Activated T-cell treated with anti-CD3 and anti-CD28 coated beads for 4 hours (primary cell): ENCODE measurements around the gene PPP2R2D.
"Not testable (repeated sequence)": the region's sequence is repeated elsewhere in the genome, so short reads cannot be mapped to it uniquely, and the experiment has no call there.

Source experiments
- DNase-seq: peaks from one replicate; pipeline ENCODE4 v3.0.0-alpha.2; 2020

PPP2R2D gene

GRCh38 chr10:131909014-131909808 lies 8.4 kb downstream of the PPP2R2D start:
- no peak for DNase-seq

GRCh38 chr10:131909929-131910328 lies 9.1 kb downstream of the PPP2R2D start:
- DNase-seq: no peak

DNA sequence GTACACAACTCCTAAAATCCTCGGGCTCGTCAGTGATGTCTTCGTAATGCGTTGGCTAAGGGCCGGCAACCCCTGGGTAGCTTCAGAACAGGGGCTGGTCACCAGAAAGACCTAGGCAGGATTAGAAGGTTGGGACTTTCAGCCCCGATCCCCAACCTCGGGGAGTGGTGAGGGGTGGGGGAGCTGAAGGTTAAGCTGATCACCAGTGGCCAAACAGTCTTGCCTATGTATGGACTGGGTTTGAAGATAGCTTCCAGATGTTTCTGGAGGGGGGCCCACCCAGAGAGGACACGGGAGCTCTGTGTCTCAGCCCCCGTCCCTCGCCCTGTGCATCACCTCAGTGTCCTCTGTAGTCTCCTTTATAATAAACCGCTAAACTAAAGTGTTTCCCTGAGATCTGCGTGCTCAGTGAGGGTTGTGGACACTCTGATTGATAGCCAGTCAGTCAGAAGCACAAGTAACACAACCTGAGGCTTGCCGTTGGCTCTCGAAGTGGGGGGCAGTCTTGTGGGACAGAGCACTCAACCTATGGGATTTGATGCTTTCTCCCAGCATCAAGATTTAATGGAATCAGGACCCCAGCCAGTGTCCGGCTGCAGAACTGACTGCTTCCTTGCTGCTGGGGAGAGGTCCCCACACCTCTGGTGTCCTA lies 10.0 kb downstream of the PPP2R2D start:
- no peak for DNase-seq

GRCh38 chr10:131911451-131911850 lies 10.6 kb downstream of the PPP2R2D start:
- DNase-seq: no peak

- DNase-seq: no peak
These were observed 11.8 kb downstream of the PPP2R2D start for GRCh38 chr10:131912620-131913019.

DNA sequence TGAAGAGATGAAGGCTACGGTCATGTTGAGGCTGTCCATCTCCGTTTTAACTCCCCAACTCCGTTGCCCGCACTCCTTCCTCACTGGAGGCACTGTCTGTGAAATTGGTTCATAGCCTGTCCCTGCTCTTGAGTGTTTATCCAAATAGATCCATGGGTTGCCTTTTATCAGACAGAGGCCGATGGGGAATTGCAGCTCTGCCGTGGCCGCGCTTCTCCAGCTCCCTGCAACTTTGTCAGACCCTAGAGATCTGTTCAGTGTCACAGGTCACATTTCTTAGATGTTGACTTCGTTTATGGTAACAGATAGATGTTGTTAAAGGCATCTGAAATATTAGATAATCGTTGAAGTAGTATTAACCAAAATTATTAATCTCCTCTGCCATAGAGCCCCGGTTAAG lies 14.7 kb downstream of the PPP2R2D start:
- no peak for DNase-seq

GRCh38 chr10:131915990-131916766 lies 15.4 kb downstream of the PPP2R2D start:
- no peak for DNase-seq

DNA sequence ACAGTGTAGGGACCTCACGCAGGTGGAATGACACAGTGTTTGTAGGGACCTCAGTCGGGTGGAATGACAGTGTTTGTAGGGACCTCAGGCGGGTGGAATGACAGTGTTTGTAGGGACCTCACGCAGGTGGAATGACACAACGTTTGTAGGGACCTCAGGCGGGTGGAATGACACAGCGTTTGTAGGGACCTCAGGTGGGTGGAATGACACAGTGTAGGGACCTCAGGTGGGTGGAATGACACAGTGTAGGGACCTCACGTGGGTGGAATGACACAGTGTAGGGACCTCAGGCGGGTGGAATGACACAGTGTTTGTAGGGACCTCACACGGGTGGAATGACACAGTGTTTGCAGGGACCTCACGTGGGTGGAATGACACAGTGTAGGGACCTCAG lies 16.0 kb downstream of the PPP2R2D start:
- not testable (repeated sequence) for DNase-seq

DNA sequence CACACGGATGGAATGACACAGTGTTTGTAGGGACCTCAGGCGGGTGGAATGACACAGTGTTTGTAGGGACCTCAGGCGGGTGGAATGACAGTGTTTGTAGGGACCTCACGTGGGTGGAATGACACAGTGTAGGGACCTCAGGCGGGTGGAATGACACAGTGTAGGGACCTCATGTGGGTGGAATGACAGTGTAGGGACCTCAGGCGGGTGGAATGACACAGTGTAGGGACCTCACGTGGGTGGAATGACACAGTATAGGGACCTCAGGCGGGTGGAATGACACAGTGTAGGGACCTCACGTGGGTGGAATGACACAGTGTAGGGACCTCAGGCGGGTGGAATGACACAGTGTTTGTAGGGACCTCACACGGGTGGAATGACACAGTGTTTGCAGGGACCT lies 16.7 kb downstream of the PPP2R2D start:
- DNase-seq: not testable (repeated sequence)

DNA sequence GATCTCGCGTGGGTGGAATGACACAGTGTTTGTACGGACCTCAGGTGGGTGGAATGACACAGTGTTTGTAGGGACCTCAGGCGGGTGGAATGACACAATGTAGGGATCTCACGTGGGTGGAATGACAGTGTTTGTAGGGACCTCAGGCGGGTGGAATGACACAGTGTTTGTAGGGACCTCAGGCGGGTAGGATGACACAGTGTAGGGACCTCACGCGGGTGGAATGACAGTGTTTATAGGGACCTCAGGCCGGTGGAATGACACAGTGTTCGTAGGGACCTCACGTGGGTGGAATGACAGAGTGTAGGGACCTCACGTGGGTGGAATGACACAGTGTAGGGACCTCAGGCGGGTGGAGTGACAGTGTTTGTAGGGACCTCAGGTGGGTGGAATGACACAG lies 18.7 kb downstream of the PPP2R2D start:
- DNase-seq: not testable (repeated sequence)

DNA sequence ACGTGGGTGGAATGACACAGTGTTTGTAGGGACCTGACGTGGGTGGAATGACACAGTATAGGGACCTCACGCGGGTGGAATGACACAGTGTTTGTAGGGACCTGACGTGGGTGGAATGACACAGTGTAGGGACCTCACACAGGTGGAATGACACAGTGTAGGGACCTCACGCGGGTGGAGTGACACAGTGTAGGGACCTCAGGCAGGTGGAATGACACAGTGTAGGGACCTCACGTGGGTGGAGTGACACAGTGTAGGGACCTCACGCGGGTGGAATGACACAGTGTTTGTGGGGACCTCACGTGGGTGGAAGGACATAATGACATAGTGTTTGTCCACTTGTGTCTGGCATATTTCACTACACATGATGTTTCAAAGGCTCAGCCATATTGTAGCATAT lies 19.3 kb downstream of the PPP2R2D start:
- peak; percentile 28 for DNase-seq

DNA sequence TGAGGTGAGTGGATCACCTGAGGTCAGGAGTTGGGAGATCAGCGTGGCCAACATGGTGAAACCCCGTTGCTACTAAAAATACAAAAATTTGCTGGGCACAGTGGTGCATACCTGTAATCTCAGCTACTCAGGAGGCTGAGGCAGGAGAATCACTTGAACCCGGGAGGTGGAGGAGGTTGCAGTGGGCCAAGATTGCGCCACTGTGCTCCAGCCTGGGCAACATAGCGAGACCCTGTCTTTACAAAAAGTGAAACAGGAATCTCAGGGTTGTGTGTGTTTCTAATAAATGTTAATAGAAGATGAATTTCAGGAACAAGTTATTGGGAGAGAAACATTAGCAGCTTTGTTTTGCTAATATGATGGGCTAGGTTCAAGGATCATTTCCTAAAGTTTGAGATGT lies 19.9 kb downstream of the PPP2R2D start:
- DNase-seq: no peak

DNA sequence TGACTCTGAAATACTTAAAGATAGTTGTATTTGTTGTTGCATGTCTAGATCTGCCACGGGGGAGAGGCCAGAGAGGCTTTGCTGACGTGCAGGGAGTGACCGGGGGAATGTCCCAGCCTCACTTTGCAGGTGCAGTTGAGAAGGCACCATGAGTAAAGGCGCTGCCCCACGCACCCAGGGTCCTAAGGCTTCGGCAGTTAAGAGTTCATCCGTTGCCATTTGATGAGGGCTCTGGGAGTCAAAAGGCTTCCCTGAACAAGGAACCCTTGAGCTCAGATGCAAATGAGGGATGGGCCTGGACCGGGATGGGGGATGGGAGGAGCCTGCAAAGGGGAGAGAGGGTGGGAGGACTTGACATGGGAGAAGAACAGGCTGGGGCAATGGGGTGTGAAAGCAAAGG lies 20.4 kb downstream of the PPP2R2D start:
- no peak for DNase-seq

- no peak for DNase-seq
These were observed 22.4 kb downstream of the PPP2R2D start for GRCh38 chr10:131923038-131923756.

DNA sequence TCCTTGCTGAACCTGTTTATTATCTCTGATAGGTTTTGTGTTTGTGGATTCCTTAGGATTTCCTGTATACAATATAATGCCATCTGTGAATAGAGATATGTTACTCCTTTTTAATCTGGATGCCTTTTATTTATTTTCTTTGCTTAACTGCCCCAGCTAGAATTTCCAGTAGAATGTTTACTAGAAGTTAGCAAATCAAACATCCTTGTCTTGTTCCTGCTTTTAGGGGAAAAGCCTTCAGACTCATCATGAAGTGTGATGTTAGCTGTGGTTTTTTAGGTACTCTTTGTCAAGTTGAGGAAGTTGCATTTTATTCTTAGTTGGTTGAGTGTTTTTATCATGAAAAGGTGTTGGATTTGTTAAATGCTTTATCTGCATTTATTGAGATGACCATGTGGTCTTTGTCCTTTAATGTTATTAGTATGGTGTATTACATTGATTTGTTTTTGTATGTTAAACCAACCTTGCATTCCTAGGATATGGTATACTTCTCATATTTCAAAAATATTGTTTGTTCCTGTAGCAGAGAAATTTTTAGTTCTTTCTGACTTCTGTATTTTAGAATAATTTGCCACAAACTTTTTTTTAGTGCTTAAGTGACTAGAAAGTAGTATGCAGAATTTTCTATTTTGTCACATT lies 24.3 kb downstream of the PPP2R2D start:
- DNase-seq: no peak

GRCh38 chr10:131925716-131926115 lies 24.9 kb downstream of the PPP2R2D start:
- no peak for DNase-seq

DNA sequence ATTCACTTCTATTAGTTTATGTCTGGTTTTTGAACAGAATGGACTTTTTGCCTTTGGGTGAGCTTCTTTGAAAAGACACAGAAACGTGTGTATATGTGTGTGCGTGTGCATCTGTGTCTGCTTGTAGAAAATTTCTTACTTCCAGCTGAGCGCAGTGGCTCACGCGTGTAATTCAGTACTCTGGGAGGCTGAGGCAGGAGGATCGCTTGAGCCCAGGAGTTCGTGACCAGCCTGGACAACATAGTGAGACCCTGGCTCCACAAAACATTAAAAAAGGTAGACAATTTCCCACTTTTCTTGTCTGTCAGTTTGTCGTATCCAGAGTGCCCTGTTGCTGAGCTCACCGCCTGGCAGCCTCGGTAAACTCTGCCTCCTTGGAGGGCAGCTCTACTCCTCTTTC lies 25.4 kb downstream of the PPP2R2D start:
- no peak for DNase-seq

GRCh38 chr10:131926743-131927595 lies 26.2 kb downstream of the PPP2R2D start:
- DNase-seq: no peak

DNA sequence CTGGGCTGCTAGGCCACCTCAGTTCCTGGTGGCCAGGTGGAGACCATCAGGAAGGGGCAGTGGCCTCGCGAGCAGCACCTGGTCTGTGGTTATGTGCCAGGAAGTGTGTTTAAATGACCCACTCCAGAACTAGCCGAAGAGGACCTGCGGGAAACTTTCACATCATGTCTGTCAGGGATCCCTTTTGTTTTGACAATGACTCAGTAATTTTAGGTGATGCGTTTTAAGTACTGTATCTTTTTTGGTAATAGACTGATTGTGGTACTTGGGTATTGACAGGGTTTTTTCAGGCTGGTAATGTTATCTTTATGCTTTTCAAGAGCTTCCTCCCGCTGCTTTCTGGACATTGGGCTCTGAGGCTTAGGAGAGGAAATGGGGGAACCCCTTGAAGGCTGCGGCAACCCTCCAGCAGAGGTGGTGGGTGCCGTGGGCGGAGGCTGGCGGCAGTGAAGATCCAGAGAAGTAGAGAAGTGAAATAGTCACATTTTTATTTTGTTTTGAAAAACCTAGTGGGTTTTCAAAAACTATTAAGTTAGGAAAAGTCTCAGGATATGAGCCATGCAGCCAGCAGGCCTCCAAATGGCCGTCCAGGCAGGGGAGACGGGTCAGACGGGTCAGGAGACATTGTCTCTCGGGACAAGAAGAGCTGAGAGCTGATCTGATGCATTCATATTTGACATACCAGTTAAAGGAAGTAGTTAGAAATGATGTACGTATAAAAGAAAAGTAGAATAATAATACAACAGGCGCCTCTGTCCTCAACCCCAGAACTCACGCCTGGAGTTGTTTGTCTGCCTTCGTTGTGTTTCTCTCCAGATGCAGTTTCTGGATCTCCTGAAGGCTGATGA lies 27.7 kb downstream of the PPP2R2D start:
- peak; percentile 36 for DNase-seq

- no peak for DNase-seq
These were observed 28.5 kb downstream of the PPP2R2D start for GRCh38 chr10:131929122-131929845.
